HG02763 (cell line): ENCODE measurements around the gene GRM2.

ENCODE experiments used
- ATAC-seq: cut with Tn5 transposase; IDR thresholded peaks from one replicate; pipeline ENCODE4 v1.9.1; 2021; ENCODE audit warnings: mild to moderate bottlenecking, moderate library complexity; ENCODE audit not compliant: unreplicated experiment

GRM2 gene

GRCh38 chr3:51706788-51707731, at the start of gene GRM2:
TSS of gene GRM2 (plus strand) at chr3:51707068. CDS start at chr3:51708984, 1,916 bp downstream.
- no peak for ATAC-seq

- ATAC-seq: no peak
Observed at GRCh38 chr3:51657234-51657633, 49.6 kb upstream of the GRM2 start.

GRCh38 chr3:51659942-51660341, 46.9 kb upstream of the GRM2 start:
- no peak for ATAC-seq

- no peak for ATAC-seq
Observed at GRCh38 chr3:51662456-51662855, 44.4 kb upstream of the GRM2 start.

- ATAC-seq: no peak
Observed at GRCh38 chr3:51668756-51669155, 38.1 kb upstream of the GRM2 start.

GRCh38 chr3:51669241-51670052, 37.4 kb upstream of the GRM2 start:
- no peak for ATAC-seq

- no peak for ATAC-seq
Observed at GRCh38 chr3:51670053-51670822, 36.6 kb upstream of the GRM2 start.

- peak; percentile 74 for ATAC-seq
Observed at GRCh38 chr3:51670823-51671733, 35.8 kb upstream of the GRM2 start, which contains the start of gene TEX264. TSS of gene TEX264 (plus strand) at chr3:51671252. CDS start at chr3:51674305, 3,053 bp downstream.

- ATAC-seq: peak; percentile 24
Observed at GRCh38 chr3:51671734-51672475, 35.0 kb upstream of the GRM2 start.

- no peak for ATAC-seq
Observed at GRCh38 chr3:51673181-51673801, 33.6 kb upstream of the GRM2 start.

GRCh38 chr3:51673802-51674654, 32.8 kb upstream of the GRM2 start:
- ATAC-seq: no peak

GRCh38 chr3:51675201-51675611, 31.7 kb upstream of the GRM2 start:
- no peak for ATAC-seq

- no peak for ATAC-seq
Observed at GRCh38 chr3:51676102-51676640, 30.7 kb upstream of the GRM2 start.

GRCh38 chr3:51677358-51677757, 29.5 kb upstream of the GRM2 start:
- no peak for ATAC-seq

- ATAC-seq: no peak
Observed at GRCh38 chr3:51678186-51678585, 28.7 kb upstream of the GRM2 start.

- no peak for ATAC-seq
Observed at GRCh38 chr3:51678641-51679040, 28.2 kb upstream of the GRM2 start.

GRCh38 chr3:51679318-51679717, 27.6 kb upstream of the GRM2 start:
- ATAC-seq: no peak
